Neural cell (in vitro differentiated cells): Measurements from ENCODE around the gene GLB1L2. TPM values are rescaled to one million over a fixed set of nuclear protein-coding genes. Genes with fewer than 3 reads are reported as not detected.

Source experiments
- H2AFZ ChIP-seq: fragments of 200-600, 300-800 bp; sonication (generic), shearing (Covaris generic); 2 replicates; pipeline ENCODE4 v1.6.0; 2014; ENCODE audit warnings: low read depth, mild to moderate bottlenecking, antibody characterized with exemption, low read length, moderate library complexity
- H3F3A ChIP-seq: fragments of 200-600 bp; shearing (Covaris generic); 2 replicates; pipeline ENCODE4 v1.6.1; 2016; ENCODE audit warnings: mild to moderate bottlenecking, moderate library complexity, mixed read lengths, antibody characterized with exemption, low read length; ENCODE audit not compliant: insufficient read depth, poor library complexity, severe bottlenecking
- H3K27ac ChIP-seq: fragments of 200-600, 300-800 bp; sonication (generic), shearing (Covaris generic); 2 replicates; pipeline ENCODE4 v1.5.1; 2014; ENCODE audit warnings: mild to moderate bottlenecking, low read length, moderate library complexity
- H3K27me3 ChIP-seq: fragments of 300-800, 200-600 bp; sonication (generic), shearing (Covaris generic); 2 replicates; pipeline ENCODE4 v1.6.0; 2014; ENCODE audit warnings: mild to moderate bottlenecking, low read depth, low read length, moderate library complexity; ENCODE audit not compliant: insufficient read depth
- H3K36me3 ChIP-seq: fragments of 300-800, 200-600 bp; sonication (generic), shearing (Covaris generic); 2 replicates; pipeline ENCODE4 v1.5.1; 2014; ENCODE audit warnings: mild to moderate bottlenecking, antibody characterized with exemption, low read length, moderate library complexity; ENCODE audit not compliant: insufficient read depth
- H3K4me2 ChIP-seq: fragments of 300-800, 200-600 bp; sonication (generic), shearing (Covaris generic); 2 replicates; pipeline ENCODE4 v1.6.0; 2014; ENCODE audit warnings: mild to moderate bottlenecking, low read length
- H3K4me3 ChIP-seq: fragments of 300-800, 200-600 bp; sonication (generic), shearing (Covaris generic); 2 replicates; pipeline ENCODE4 v1.5.1; 2014; ENCODE audit warnings: mild to moderate bottlenecking, low read length, moderate library complexity
- H3K79me2 ChIP-seq: fragments of 200-600 bp; shearing (Covaris generic); replicated peaks from 2 replicates; pipeline ENCODE4 v1.6.0; 2014; ENCODE audit warnings: mild to moderate bottlenecking, low read length, moderate library complexity; ENCODE audit not compliant: insufficient read depth
- H3K9ac ChIP-seq: fragments of 300-800, 200-600 bp; sonication (generic), shearing (Covaris generic); 2 replicates; pipeline ENCODE4 v1.6.1; 2016; ENCODE audit warnings: mild to moderate bottlenecking, low read length, mixed read lengths
- H3K9me2 ChIP-seq: fragments of 200-600 bp; shearing (Covaris generic); 2 replicates; pipeline ENCODE4 v1.6.1; 2016; ENCODE audit warnings: mild to moderate bottlenecking, low read length, mixed read lengths; ENCODE audit not compliant: insufficient read depth
- H3K9me3 ChIP-seq: fragments of 200-600, 300-800 bp; sonication (generic), shearing (Covaris generic); 2 replicates; pipeline ENCODE4 v1.6.1; 2016; ENCODE audit warnings: mild to moderate bottlenecking, mixed run types, low read length, moderate library complexity, mixed read lengths
- H4K20me1 ChIP-seq: fragments of 200-600 bp; shearing (Covaris generic); 2 replicates; pipeline ENCODE4 v1.6.1; 2016; ENCODE audit warnings: mild to moderate bottlenecking, mixed run types; ENCODE audit not compliant: insufficient read depth
- EP300 ChIP-seq: fragments of 450-650 bp; conservative IDR thresholded peaks from 2 replicates; pipeline ENCODE4 v1.6.1; 2014; ENCODE audit warnings: antibody characterized with exemption, mild to moderate bottlenecking, moderate library complexity; ENCODE audit not compliant: poor library complexity, severe bottlenecking
- EZH2 ChIP-seq: fragments of 200-600, 300-800 bp; shearing (Covaris generic), sonication (generic); IDR thresholded peaks from 2 replicates; pipeline ENCODE4 v1.6.1; 2014; ENCODE audit warnings: antibody characterized with exemption, low read length, borderline replicate concordance, mild to moderate bottlenecking; ENCODE audit not compliant: insufficient read depth, poor library complexity, severe bottlenecking
- MXI1 ChIP-seq: fragments of 450-650 bp; conservative IDR thresholded peaks from 2 replicates; pipeline ENCODE4 v1.6.1; 2014; ENCODE audit warnings: antibody characterized with exemption, mild to moderate bottlenecking; ENCODE audit not compliant: poor library complexity, severe bottlenecking
- POLR2AphosphoS5 ChIP-seq: IDR thresholded peaks from 2 replicates; pipeline ENCODE4 v1.6.1; 2012
- RAD21 ChIP-seq: fragments of 450-650 bp; conservative IDR thresholded peaks from 2 replicates; pipeline ENCODE4 v1.6.1; 2014; ENCODE audit warnings: antibody characterized with exemption, mild to moderate bottlenecking, moderate library complexity
- SMC3 ChIP-seq: fragments of 450-650 bp; conservative IDR thresholded peaks from 2 replicates; pipeline ENCODE4 v1.6.1; 2014; ENCODE audit warnings: antibody characterized with exemption, mild to moderate bottlenecking, moderate library complexity; ENCODE audit not compliant: poor library complexity
- TAF1 ChIP-seq: IDR thresholded peaks from 2 replicates; pipeline ENCODE4 v1.6.1; 2012; ENCODE audit warnings: low read depth
- polyA plus RNA-seq: library from polyadenylated mRNA; depleted of rRNA; stranded (reverse); fragments of >200 nt; gene quantifications from 2 replicates; pipeline ENCODE4 v1.2.3, GENCODE V29; 2014
- TF ChIP-seq, protein P1 (sequence below): fragments of 450-650 bp; IDR thresholded peaks from 2 replicates; pipeline ENCODE4 v1.5.1; 2014; ENCODE audit warnings: antibody characterized with exemption, mild to moderate bottlenecking, moderate library complexity; ENCODE audit not compliant: poor library complexity, severe bottlenecking
- TF ChIP-seq, protein P2 (sequence below): IDR thresholded peaks from 2 replicates; pipeline ENCODE4 v1.6.1; 2012; ENCODE audit warnings: borderline replicate concordance

GLB1L2 gene
- polyA plus RNA-seq, 1 donor from 2014 or later, result 1.6 TPM

DNA sequence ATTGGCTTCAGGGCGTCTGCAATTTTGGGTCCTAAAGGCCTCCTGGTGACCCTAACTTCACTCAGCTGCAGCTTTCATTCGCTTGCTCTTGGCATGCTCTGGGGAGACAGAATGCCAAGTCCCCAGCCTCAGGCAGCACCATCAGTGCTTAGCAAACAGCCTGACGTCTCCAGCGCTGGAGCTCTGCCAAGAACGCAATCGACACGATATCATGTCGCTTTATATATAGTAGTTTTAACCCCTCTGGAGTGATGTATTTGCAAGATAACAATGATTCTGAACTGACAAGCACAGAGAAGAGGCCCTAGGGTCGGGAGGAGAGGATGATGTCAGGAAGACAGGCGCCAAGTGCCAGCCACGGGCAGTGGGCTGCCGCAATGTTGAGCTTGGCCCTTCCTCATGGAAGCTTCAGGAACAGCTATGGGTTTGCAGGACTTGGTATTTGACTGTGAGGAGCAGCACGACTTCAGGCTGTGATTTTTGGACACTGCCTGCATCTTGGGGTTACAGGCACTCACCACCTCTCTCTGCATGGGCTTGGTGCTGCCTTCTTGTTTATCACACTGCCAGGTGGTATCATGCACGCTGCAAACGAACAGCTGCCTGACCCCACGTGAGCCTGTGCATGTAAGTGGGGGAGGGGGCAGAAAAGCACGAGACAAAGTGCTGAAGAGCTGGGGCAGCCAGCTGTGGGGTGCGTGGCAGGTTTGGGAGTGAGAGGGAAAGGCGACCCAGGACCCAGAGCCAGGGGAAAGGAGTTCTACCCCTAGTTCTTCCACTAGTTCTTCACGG is 54.2 kb downstream of the GLB1L2 start:
- no peaks in the 10 kb centered on the region for H4K20me1 ChIP-seq
- no peaks in the 10 kb centered on the region for H3K9me3 ChIP-seq
- H3K36me3 ChIP-seq, result no peaks in the 10 kb centered on the region
- H3K4me2 ChIP-seq, result no peak overlapping the region
- H3K9ac ChIP-seq, result no peak overlapping the region
- no peaks in the 10 kb centered on the region for H3K9me2 ChIP-seq
- no peaks in the 10 kb centered on the region for H3K27me3 ChIP-seq
- H3K4me3 ChIP-seq, result no peak overlapping the region
- H3F3A ChIP-seq, result no peaks in the 10 kb centered on the region
- H3K27ac ChIP-seq, result no peak overlapping the region
- TF ChIP-seq, protein P1, sequence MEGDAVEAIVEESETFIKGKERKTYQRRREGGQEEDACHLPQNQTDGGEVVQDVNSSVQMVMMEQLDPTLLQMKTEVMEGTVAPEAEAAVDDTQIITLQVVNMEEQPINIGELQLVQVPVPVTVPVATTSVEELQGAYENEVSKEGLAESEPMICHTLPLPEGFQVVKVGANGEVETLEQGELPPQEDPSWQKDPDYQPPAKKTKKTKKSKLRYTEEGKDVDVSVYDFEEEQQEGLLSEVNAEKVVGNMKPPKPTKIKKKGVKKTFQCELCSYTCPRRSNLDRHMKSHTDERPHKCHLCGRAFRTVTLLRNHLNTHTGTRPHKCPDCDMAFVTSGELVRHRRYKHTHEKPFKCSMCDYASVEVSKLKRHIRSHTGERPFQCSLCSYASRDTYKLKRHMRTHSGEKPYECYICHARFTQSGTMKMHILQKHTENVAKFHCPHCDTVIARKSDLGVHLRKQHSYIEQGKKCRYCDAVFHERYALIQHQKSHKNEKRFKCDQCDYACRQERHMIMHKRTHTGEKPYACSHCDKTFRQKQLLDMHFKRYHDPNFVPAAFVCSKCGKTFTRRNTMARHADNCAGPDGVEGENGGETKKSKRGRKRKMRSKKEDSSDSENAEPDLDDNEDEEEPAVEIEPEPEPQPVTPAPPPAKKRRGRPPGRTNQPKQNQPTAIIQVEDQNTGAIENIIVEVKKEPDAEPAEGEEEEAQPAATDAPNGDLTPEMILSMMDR, result no peak
- TF ChIP-seq EZH2, result no peak
- TF ChIP-seq SMC3, result no peak
- no peak for TF ChIP-seq RAD21
- no peak for TF ChIP-seq POLR2AphosphoS5
- TF ChIP-seq, protein P2, sequence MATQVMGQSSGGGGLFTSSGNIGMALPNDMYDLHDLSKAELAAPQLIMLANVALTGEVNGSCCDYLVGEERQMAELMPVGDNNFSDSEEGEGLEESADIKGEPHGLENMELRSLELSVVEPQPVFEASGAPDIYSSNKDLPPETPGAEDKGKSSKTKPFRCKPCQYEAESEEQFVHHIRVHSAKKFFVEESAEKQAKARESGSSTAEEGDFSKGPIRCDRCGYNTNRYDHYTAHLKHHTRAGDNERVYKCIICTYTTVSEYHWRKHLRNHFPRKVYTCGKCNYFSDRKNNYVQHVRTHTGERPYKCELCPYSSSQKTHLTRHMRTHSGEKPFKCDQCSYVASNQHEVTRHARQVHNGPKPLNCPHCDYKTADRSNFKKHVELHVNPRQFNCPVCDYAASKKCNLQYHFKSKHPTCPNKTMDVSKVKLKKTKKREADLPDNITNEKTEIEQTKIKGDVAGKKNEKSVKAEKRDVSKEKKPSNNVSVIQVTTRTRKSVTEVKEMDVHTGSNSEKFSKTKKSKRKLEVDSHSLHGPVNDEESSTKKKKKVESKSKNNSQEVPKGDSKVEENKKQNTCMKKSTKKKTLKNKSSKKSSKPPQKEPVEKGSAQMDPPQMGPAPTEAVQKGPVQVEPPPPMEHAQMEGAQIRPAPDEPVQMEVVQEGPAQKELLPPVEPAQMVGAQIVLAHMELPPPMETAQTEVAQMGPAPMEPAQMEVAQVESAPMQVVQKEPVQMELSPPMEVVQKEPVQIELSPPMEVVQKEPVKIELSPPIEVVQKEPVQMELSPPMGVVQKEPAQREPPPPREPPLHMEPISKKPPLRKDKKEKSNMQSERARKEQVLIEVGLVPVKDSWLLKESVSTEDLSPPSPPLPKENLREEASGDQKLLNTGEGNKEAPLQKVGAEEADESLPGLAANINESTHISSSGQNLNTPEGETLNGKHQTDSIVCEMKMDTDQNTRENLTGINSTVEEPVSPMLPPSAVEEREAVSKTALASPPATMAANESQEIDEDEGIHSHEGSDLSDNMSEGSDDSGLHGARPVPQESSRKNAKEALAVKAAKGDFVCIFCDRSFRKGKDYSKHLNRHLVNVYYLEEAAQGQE, result no peak
- no peak for TF ChIP-seq TAF1
- TF ChIP-seq EP300, result no peak
- TF ChIP-seq MXI1, result no peak
- H3K79me2 ChIP-seq, result no peaks in the 10 kb centered on the region
- no peak overlapping the region for H2AFZ ChIP-seq

DNA sequence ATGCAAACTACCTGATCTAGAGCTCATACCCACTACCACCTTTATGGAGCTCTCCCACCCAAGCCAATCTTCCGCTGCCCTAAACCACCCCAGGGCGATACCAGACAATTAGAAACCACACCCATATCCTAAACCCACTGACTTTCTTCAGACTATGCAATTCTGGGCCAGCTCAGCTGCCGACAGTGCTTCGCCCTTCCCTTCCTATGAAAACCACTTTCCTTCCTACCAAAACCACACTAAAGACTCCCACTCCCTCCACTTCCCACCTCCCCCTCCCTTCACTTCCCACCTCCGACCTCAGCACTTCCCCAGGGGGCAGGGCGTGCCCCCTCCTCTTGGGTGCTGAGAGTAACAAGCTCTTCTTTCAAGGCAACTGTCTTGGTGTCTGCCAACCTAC is 55.2 kb downstream of the GLB1L2 start:
- Histone ChIP-seq H3K36me3 (no peaks in the 10 kb centered on the region), H3F3A (no peaks in the 10 kb centered on the region)
- TF ChIP-seq SMC3 (no peak), EP300 (no peak), MXI1 (no peak), EZH2 (no peak), TAF1 (no peak), POLR2AphosphoS5 (no peak), RAD21 (no peak)
- TF ChIP-seq, protein P1, result no peak
- TF ChIP-seq, protein P2, result no peak

More for the DNA sequence above, 55.2 kb downstream of the GLB1L2 start:
- Histone ChIP-seq H3K27ac (no peak overlapping the region), H3K27me3 (no peaks in the 10 kb centered on the region), H3K9me3 (no peaks in the 10 kb centered on the region), H3K9ac (no peak overlapping the region), H3K4me3 (no peak overlapping the region), H3K9me2 (no peaks in the 10 kb centered on the region), H3K79me2 (no peaks in the 10 kb centered on the region), H2AFZ (no peak overlapping the region), H4K20me1 (no peaks in the 10 kb centered on the region), H3K4me2 (no peak overlapping the region)
